HL-60/S4 (cell line): ENCODE measurements around the gene SLC22A2.
"Not testable (repeated sequence)": the region's sequence is repeated elsewhere in the genome, so short reads cannot be mapped to it uniquely, and the experiment has no call there.

Experiments used
- in situ Hi-C: fragments of 300-500 bp; cut with MboI; formaldehyde crosslinking; loops from 2 replicates; pipeline ENCODE4 v1.14.3; 2022; ENCODE audit warnings: low sequenced_read_pairs

SLC22A2 gene

GRCh38 chr6:160258346-160259142 lies at the start of gene SLC22A2:
Gene SLC22A2, minus strand, starts transcription at chr6:160258821. Its CDS starts 64 bp downstream, at chr6:160258757.
- in situ Hi-C loops, result no loop called here

- in situ Hi-C loops, result no loop called here
These were observed 47.5 kb upstream of the SLC22A2 start for GRCh38 chr6:160305926-160306713.

GRCh38 chr6:160303806-160304205 lies 45.2 kb upstream of the SLC22A2 start:
- in situ Hi-C loops, result no loop called here

GRCh38 chr6:160302431-160303082 lies 43.9 kb upstream of the SLC22A2 start:
- in situ Hi-C loops, result not testable (repeated sequence)

GRCh38 chr6:160301339-160301738 lies 42.7 kb upstream of the SLC22A2 start:
- in situ Hi-C loops, result no loop called here

- in situ Hi-C loops, result no loop called here
These were observed 41.6 kb upstream of the SLC22A2 start for GRCh38 chr6:160300076-160300695.

- in situ Hi-C loops, result no loop called here
These were observed 40.9 kb upstream of the SLC22A2 start for GRCh38 chr6:160299559-160299958.

- in situ Hi-C loops, result no loop called here
These were observed 39.5 kb upstream of the SLC22A2 start for GRCh38 chr6:160298121-160298520.

GRCh38 chr6:160297310-160297709 lies 38.7 kb upstream of the SLC22A2 start:
- in situ Hi-C loops, result no loop called here

- in situ Hi-C loops, result no loop called here
These were observed 35.2 kb upstream of the SLC22A2 start for GRCh38 chr6:160293844-160294243.

GRCh38 chr6:160285541-160286105 lies 27.0 kb upstream of the SLC22A2 start:
- in situ Hi-C loops, result no loop called here

GRCh38 chr6:160284575-160284974 lies 26.0 kb upstream of the SLC22A2 start:
- in situ Hi-C loops, result no loop called here

GRCh38 chr6:160282444-160282843 lies 23.8 kb upstream of the SLC22A2 start:
- in situ Hi-C loops, result no loop called here

- in situ Hi-C loops, result no loop called here
These were observed 21.2 kb upstream of the SLC22A2 start for GRCh38 chr6:160279850-160280249.

- in situ Hi-C loops, result no loop called here
These were observed 20.2 kb upstream of the SLC22A2 start for GRCh38 chr6:160278786-160279310.

- in situ Hi-C loops, result no loop called here
These were observed 19.7 kb upstream of the SLC22A2 start for GRCh38 chr6:160278311-160278710.

GRCh38 chr6:160277546-160277945 lies 18.9 kb upstream of the SLC22A2 start:
- in situ Hi-C loops, result no loop called here

- in situ Hi-C loops, result no loop called here
These were observed 18.5 kb upstream of the SLC22A2 start for GRCh38 chr6:160277144-160277543.

- in situ Hi-C loops, result no loop called here
These were observed 17.5 kb upstream of the SLC22A2 start for GRCh38 chr6:160276126-160276525.

GRCh38 chr6:160275511-160276003 lies 16.9 kb upstream of the SLC22A2 start:
- in situ Hi-C loops, result no loop called here
